Natural killer cell (primary cell): ENCODE data around the gene ARMC9. TPM values are rescaled to one million over a fixed set of nuclear protein-coding genes. Genes with fewer than 3 reads are reported as not detected.
A peak's percentile ranks its signal among the peaks of the same experiment; 100 is the strongest.

ENCODE experiments used
- ATAC-seq, 3 donors: fragments of 150-1000 bp in 2 of 3; fragments of 200-7000 bp in 1 of 3; cut with Tn5 transposase; 1 replicate in 1 of 3; 2 replicates in 2 of 3; pipeline ENCODE4 v1.10.0; 2021; ENCODE audit warnings: mild to moderate bottlenecking in 2 of 3, moderate library complexity in 2 of 3
- DNase-seq, 2 donors: peaks; one replicate each; pipeline versions ENCODE4 v3.0.0 to v3.0.0-alpha.2; 2013 to 2021; ENCODE audit warnings: mixed read lengths in 1 of 2
- H3K27ac ChIP-seq: one replicate; pipeline ENCODE4 v1.5.1; 2013; ENCODE audit warnings: mild to moderate bottlenecking, low read length
- H3K27me3 ChIP-seq: one replicate; pipeline ENCODE4 v1.6.1; 2013; ENCODE audit warnings: low read length; ENCODE audit not compliant: control insufficient read depth, insufficient read depth
- H3K36me3 ChIP-seq: one replicate; pipeline ENCODE4 v1.6.1; 2013; ENCODE audit warnings: low read length; ENCODE audit not compliant: control insufficient read depth, insufficient read depth
- H3K4me1 ChIP-seq: one replicate; pipeline ENCODE4 v1.6.1; 2013; ENCODE audit warnings: low read length; ENCODE audit not compliant: control insufficient read depth, insufficient read depth
- H3K4me3 ChIP-seq: one replicate; pipeline ENCODE4 v1.5.1; 2013; ENCODE audit warnings: low read length
- H3K9me3 ChIP-seq: one replicate; pipeline ENCODE4 v1.6.1; 2013; ENCODE audit warnings: low read length; ENCODE audit not compliant: control insufficient read depth, insufficient read depth
- H3K27ac Mint-ChIP-seq, 2 donors: one replicate each; pipeline ENCODE4 v1.8.0; 2022; ENCODE audit warnings: mild to moderate bottlenecking in 2 of 2, mixed read lengths in 2 of 2, moderate library complexity in 1 of 2
- H3K27me3 Mint-ChIP-seq, 2 donors: one replicate each; pipeline ENCODE4 v1.8.0; 2022; ENCODE audit warnings: low read depth in 2 of 2, mixed read lengths in 2 of 2
- H3K36me3 Mint-ChIP-seq: one replicate; pipeline ENCODE4 v1.8.0; 2022; ENCODE audit warnings: mixed read lengths
- H3K4me1 Mint-ChIP-seq, 2 donors: one replicate each; pipeline ENCODE4 v1.8.0; 2022; ENCODE audit warnings: mixed read lengths in 2 of 2
- H3K4me3 Mint-ChIP-seq: one replicate; pipeline ENCODE4 v1.8.0; 2022; ENCODE audit warnings: mild to moderate bottlenecking, moderate library complexity, mixed read lengths
- H3K9me3 Mint-ChIP-seq, 2 donors: one replicate each; pipeline ENCODE4 v1.8.0; 2022; ENCODE audit warnings: mixed read lengths in 2 of 2
- CTCF ChIP-seq: fragments of 200-600 bp; IDR thresholded peaks from one replicate; pipeline ENCODE4 v1.8.0; 2022; ENCODE audit warnings: antibody characterized with exemption
- WGBS: methylation state at CpG from one replicate; pipeline ENCODE4 v1.1.7; 2013; ENCODE audit warnings: missing lambda C conversion rate; ENCODE audit not compliant: insufficient coverage; 5-methylcytosine and 5-hydroxymethylcytosine counted together
- intact Hi-C: fragments of 100-400 bp; cut with micrococcal nuclease; formaldehyde crosslinking; loops from one replicate; pipeline ENCODE4 v1.14.2; 2022
- total RNA-seq, 4 donors: library from RNA; stranded (reverse); fragments of 120-200 nt in 1 of 4; gene quantifications; one replicate each; pipeline versions ENCODE4 v1.2.3 to v1.2.4, GENCODE V29; 2013 to 2022

ARMC9 gene
- total RNA-seq, 3 donors from 2014 or later (not counting 1 experiment from before 2014, with no cell fraction given) = 1.2 to 2.3 (median 2.0) TPM

DNA sequence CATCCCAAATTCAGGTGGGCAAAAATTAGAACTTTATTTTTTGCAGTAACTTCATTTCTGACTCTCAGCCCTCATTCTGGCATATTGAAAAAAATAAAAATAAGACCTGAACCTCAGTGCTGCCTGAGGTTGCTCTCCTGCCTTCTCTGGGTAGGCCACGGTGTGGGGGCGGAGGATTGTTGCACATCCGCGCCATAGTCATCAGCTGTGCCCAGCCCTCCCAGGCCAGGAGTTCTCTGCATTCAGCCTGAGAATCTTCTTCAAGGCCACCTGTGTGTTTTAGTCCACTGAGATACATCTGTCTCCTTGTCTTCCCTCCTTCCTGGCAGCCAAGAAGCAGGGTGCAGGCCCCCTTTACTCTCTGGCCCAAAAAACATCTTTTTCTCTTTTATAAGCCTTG lies 94.7 kb downstream of the ARMC9 start:
- Mint-ChIP-seq H3K4me1 (peaks cover 21% of the 10 kb centered on the region in 2 donors), H3K36me3 (no peaks in the 10 kb centered on the region), H3K27ac (peak overlapping the region; percentile 38 to 80), H3K9me3 (no peaks in the 10 kb centered on the region), H3K27me3 (no peaks in the 10 kb centered on the region), H3K4me3 (no peak overlapping the region)
- intact Hi-C loops = no loop called here
- Histone ChIP-seq H3K4me3 (no peak overlapping the region), H3K27ac (no peak overlapping the region), H3K4me1 (peaks cover 13% of the 10 kb centered on the region), H3K27me3 (no peaks in the 10 kb centered on the region), H3K9me3 (no peaks in the 10 kb centered on the region), H3K36me3 (no peaks in the 10 kb centered on the region)
- no peak for TF ChIP-seq CTCF
- 74% methylated on average over 4 of the region's 4 CpGs for WGBS
- no peak for DNase-seq
- ATAC-seq = peak in 2 of 3 donors; percentile 36 to 54

DNA sequence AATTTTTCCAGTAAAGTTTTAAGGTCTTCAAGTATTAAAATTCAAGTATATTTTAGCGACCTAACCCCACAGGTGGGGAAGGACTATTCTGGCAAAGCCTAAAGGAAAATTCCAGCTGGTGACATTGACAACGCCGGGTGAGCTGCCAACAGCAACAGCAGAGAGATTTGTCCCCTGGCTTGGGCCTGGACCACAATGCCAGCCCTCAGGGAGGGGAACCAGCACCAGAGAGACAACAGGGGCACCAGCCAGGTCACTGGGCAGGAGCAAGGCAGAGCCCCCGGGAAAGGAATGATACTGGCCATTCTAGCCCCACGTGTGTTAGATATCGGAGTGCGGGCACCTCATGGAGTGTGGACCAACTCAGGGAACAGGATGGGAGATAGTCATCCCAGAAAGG lies 95.7 kb downstream of the ARMC9 start:
- WGBS = 80% methylated on average over 7 of the region's 7 CpGs
- H3K4me1 Mint-ChIP-seq = peaks cover 23% of the 10 kb centered on the region in 2 donors
- H3K9me3 ChIP-seq = no peaks in the 10 kb centered on the region
- H3K27ac ChIP-seq = no peak overlapping the region
- H3K36me3 ChIP-seq = no peaks in the 10 kb centered on the region
- H3K9me3 Mint-ChIP-seq = no peaks in the 10 kb centered on the region
- H3K27me3 ChIP-seq = no peaks in the 10 kb centered on the region
- H3K27me3 Mint-ChIP-seq = no peaks in the 10 kb centered on the region
- DNase-seq (no peak), ATAC-seq (no peak)
- peaks cover 13% of the 10 kb centered on the region for H3K4me1 ChIP-seq
- H3K36me3 Mint-ChIP-seq = no peaks in the 10 kb centered on the region
- peak overlapping the region; percentile 38 to 80 for H3K27ac Mint-ChIP-seq
- no peak for TF ChIP-seq CTCF
- intact Hi-C loops = no loop called here
- H3K4me3 ChIP-seq = no peak overlapping the region
- H3K4me3 Mint-ChIP-seq = no peak overlapping the region

GRCh38 chr2:231294571-231295362 lies 96.3 kb downstream of the ARMC9 start:
- intact Hi-C loops = no loop called here
- Mint-ChIP-seq H3K4me1 (peaks cover 28% of the 10 kb centered on the region in 2 donors), H3K4me3 (no peak overlapping the region), H3K27me3 (no peaks in the 10 kb centered on the region), H3K36me3 (no peaks in the 10 kb centered on the region), H3K27ac (peak overlapping the region in 1 of 2 donors; percentile 80), H3K9me3 (no peaks in the 10 kb centered on the region)
- Histone ChIP-seq H3K36me3 (no peaks in the 10 kb centered on the region), H3K9me3 (no peaks in the 10 kb centered on the region), H3K4me3 (no peak overlapping the region), H3K27me3 (no peaks in the 10 kb centered on the region), H3K4me1 (peaks cover 13% of the 10 kb centered on the region), H3K27ac (no peak overlapping the region)
- no peak for TF ChIP-seq CTCF
- DNase-seq (no peak), ATAC-seq (no peak)
- 68% methylated on average over 10 of the region's 10 CpGs for WGBS

DNA sequence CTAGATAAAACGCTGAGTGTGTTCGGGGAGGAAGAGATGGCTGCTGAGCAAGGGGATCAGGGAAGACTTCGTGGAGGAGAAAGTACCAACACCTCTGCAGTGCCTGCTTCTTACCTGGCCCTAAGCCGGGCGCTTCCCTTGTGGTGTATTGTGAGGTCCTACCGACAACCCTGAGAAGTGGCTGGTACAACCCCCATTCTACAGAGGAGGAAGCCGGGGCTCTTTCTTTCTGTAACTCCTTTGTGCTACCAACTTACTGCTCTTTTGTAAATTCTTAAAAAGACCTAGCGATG lies 96.9 kb downstream of the ARMC9 start:
- H3K36me3 ChIP-seq = no peaks in the 10 kb centered on the region
- no peak overlapping the region for H3K27ac ChIP-seq
- 84% methylated on average over 8 of the region's 8 CpGs for WGBS
- Mint-ChIP-seq H3K36me3 (no peaks in the 10 kb centered on the region), H3K4me3 (no peak overlapping the region), H3K27me3 (no peaks in the 10 kb centered on the region), H3K9me3 (no peaks in the 10 kb centered on the region), H3K27ac (no peak overlapping the region), H3K4me1 (peaks cover 32 to 33% of the 10 kb centered on the region in 2 donors)
- H3K9me3 ChIP-seq = no peaks in the 10 kb centered on the region
- no peak for ATAC-seq
- DNase-seq = no peak
- no peak for TF ChIP-seq CTCF
- H3K27me3 ChIP-seq = no peaks in the 10 kb centered on the region
- intact Hi-C loops = no loop called here
- no peak overlapping the region for H3K4me3 ChIP-seq
- H3K4me1 ChIP-seq = peaks cover 16% of the 10 kb centered on the region
